OCI-M2 (cell line): ENCODE results near the gene USP5.
"Not testable (repeated sequence)": the region's sequence is repeated elsewhere in the genome, so short reads cannot be mapped to it uniquely, and the experiment has no call there.

ENCODE experiments used
- DNase-seq: peaks from one replicate; lab custom pipeline; 2025; ENCODE audit not compliant: unreplicated experiment; lab: John Stamatoyannopoulos, UW

Gene USP5

DNA sequence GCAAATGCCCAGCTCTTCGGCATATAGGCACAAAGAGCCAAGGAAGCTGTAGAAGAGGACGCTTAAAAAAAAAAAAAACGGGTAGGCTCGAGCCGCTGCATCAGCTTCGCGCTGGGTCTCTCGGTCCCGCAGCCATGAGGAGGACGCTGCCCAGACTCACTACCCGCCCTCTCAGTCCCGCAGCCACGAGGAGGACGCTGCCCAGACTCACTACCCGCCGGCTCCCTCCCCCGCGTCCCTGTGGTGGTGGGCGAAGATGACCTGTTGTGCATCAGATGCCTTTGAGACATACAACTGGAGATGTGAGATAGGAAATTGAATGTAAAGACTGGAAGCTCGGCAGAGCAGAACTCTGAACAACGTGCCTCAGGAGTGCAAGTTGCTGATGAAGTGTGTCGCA is 32.6 kb downstream of the USP5 start:
- DNase-seq, result no peak

DNA sequence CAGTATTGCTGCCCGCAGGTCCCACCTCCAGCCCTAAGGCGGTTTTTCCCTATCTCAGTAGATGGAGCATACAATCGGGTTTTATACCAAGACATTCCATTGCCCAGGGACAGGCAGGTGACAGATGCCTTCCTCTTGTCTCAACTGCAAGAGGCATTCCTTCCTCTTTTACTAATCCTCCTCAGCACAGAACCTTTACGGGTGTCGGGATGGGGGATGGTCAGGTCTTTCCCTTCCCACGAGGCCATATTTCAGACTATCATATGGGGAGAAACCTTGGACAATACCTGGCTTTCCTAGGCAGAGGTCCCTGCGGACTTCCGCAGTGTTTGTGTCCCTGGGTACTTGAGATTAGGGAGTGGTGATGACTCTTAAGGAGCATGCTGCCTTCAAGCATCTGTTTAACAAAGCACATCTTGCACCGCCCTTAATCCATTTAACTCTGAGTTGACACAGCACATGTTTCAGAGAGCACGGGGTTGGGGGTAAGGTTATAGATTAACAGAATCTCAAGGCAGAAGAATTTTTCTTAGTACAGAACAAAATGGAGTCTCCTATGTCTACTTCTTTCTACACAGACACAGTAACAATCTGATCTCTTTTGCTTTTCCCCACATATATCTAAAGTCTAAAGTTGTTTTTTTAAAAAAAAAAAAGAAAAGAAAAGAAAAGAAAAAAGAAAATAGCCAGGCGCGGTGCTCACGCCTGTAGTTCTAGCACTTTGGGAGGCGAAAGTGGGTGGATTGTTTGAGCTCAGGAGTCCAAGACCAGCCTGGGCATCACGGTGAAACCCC is 34.5 kb downstream of the USP5 start:
- DNase-seq, result not testable (repeated sequence)

- DNase-seq, result no peak
Measured at GRCh38 chr12:6887460-6887859, 35.5 kb downstream of the USP5 start.

DNA sequence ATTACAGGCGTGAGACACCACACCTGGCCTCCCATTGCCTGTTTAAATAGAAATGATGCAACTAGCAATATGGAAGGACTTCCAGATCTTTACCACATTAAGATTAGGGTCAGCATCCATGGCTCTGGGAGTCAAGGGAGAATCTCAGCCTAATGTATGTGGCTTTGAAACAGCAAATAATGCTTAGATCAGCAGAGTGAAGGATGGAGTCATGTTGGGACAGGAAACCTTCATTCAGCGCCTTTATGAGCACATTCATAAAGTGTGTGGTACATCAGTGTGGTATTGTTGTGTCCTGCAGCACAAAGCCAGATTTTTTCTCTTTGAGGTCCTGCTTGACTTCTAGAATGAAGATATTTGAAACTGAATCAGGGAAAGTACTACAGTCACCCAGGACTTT is 36.4 kb downstream of the USP5 start:
- no peak for DNase-seq

DNA sequence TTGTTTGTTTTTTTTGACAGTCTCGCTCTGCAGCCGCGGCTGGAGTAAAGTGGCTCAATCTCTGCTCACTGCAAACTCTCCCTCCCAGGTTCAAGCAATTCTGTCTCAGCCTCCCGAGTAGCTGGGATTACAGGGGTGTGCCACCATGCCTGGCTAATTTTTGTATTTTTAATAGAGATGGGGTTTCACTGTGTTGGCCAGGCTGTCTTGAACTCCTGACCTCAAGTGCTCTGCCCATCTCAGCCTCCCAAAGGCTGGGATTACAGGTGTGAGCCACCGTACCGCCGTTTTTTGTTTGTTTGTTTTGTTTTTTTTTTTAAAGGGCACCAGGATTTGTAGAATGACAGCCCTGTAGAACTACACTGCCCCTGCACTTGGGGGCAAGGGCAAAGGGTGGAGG is 36.8 kb downstream of the USP5 start:
- not testable (repeated sequence) for DNase-seq

DNA sequence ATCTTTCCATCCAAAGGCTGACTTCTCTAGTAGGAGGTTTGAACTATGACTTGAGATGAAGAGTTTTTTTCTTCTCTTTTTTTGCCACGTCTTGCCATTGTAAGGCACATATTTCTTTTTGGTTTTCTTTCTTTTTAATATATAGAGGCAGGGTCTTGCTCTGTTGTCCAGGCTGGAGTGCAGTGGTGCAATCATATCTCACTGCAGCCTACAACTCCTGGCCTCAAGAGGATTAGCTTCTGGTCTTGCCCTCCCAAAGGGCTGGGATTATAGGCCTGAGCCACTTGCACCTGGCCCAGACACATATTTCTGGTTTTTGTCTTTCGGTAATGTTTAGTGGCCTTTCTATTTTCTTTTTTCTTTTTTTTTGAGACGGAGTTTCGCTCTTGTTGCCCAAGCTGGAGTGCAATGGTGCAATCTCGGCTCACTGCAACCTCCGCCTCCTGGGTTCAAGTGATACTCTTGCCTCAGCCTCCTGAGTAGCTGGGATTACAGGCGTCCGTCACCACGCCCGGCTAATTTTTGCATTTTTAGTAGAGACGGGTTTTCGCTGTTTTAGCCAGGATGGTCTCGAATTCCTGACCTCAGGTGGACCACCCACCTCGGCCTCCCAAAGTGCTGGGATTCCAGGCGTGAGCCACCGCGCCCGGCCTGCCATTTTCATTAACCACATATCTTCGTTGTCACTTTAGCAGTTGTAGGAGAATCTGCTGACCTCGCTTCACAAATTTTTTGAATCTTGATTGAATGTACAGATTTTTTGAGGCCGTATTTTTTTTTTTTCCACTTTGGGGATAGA is 38.0 kb downstream of the USP5 start:
- DNase-seq, result not testable (repeated sequence)

GRCh38 chr12:6890789-6891645 is 39.1 kb downstream of the USP5 start:
- DNase-seq, result peak; percentile 51

DNA sequence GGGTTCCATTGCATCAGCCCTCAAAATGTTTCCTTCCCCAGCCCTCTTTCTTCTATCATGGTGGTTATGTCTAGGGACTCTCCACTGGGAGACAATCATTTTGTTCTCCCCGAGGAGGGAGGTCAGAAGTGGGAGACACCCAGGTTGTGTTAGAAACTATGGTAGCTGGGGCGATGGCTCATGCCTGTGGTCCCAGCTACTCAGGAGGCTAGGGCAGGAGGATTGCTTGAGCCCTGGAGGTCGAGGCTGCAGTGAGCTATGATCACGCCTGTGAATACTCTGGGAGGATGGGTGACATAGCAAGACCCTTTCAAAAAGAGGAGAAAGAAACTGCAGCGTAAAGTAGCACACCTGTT is 39.7 kb downstream of the USP5 start:
- DNase-seq, result no peak

DNA sequence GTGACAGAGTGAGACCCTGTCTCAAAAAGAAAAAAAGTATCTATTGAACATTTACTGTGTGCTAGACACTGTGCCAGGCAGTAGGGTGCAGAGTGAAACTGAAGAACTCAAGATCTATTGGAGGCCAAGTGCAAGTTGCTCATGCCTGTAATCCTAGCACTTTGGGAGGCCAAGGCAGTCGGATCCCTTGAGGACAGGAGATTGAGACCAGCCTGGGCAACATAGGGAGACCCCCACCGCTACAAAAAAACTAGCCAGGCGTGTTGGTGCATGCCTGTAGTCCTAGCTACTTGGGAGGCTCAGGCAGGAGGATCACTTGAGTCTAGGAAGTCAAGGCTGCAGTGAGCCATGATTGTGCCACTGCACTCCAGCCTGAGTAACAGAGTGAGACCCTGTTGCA is 40.7 kb downstream of the USP5 start:
- not testable (repeated sequence) for DNase-seq

DNA sequence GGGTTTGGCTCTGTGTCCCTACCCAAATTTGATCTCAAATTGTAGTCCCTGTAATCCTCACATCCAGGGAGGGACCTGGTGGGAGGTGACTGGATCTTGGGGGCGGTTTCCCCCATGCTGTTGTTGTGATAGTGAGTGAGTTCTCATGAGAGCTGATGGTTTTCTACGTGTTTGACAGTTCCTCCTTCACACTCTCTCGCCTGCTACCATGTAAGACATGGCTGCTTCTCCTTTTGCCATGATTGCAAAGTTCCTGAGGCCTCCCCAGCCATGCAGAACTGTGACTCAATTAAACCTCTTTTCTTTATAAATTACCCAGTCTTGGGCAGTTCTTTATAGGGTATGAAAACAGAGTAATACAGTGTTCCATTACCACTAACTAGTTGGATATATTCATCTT is 42.4 kb downstream of the USP5 start:
- no peak for DNase-seq

DNA sequence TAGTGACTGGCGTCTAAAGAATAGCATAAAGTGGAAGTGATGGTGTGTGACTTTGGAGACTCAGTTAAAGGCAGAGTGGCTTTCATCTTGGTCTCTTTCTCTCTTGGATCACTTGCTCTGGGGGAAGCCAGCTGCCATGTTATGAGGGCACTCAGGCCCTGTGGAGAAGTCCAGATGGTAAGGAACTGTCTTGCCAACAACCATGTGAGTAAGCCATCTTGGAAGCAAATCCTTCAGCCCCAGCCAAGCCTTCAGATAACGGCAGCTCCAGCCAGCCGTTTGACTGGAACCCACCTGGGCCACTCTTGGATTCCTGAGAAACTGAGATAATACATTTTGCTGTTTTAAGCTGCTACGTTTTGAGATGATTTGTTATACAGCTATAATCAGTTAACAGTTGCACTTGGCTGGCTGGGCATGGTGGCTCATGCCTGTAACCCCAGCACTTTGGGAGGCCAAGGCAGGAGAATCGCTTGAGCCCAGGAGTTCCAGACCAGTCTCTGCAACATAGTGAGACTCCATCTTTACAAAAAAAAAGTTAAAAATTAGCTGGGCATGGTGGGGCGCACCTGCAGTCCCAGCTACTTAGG is 45.0 kb downstream of the USP5 start:
- no peak for DNase-seq

DNA sequence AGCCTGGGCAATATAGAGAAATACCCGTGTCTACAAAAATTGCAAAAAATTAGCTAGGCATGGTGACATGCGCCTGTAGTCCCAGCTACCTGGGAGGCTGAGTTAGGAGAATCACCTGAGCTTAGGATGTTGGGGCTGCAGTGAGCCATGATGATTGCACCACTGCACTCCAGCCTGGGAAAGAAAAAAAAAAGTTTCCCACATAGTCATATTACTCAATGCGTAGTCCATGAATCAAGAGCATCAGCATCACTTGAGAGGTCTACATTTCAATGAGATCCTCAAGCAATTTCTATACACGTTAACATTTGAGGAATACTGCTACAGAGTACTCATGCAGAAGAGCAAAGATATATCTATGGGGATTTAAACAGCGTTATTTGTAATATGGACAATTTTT is 47.5 kb downstream of the USP5 start:
- DNase-seq, result no peak

- no peak for DNase-seq
Measured at GRCh38 chr12:6899837-6900519, 48.0 kb downstream of the USP5 start.

GRCh38 chr12:6902448-6902847 is 50.5 kb downstream of the USP5 start:
- no peak for DNase-seq

GRCh38 chr12:6903722-6904121 is 51.8 kb downstream of the USP5 start:
- no peak for DNase-seq

DNA sequence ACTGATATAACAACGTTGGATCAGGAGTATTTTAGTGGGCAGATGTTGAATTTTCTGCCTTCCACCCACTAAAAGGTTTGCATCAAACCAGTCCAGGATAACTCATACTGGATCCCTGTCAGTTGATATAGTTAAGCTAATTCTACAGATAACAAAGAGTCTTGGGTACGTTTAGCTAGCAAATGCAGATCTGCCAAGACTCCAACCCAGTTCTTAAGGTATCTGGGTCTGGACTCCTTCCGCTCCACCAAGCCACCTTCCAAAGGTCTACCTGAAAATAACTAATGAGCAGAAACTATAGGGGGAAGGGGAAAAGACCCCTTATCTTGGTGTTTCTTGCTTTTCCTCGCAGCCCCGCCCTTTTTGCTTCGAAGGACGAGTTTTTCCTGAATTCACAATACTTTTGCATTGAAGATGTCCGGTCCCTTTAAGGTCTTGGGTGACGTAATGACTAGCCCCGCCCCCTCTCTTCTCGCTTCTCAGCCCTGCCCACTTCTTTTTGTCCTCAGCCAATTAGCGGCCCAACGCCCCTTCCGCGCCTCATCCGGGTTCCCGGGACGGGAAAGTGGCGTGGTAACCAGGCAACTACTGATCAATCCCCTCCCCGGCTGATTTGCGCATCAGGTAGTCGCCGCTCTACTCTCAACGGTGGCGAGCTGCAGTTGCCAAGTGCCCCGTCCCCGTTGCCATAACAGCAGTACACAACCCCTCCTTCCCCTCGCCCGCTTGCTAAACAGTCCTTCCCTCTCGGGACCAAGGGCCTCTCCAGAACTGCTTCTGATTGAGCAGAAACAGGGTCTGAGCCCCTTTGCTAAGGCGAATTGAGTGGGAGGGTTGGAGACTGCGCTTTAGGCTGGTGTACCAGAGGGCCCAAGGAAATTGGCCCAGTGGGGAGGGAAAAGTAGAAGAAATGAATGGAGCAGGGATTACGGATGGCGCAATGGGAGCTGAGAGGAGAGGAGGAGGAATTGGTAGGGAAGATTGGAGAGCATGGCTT is 52.6 kb downstream of the USP5 start, which contains the start of gene LRRC23:
LRRC23 (plus strand) TSS at position 543 of the 997 bp plus-strand sequence. CDS start 812 bp downstream, outside the sequence.
- DNase-seq, result peak; percentile 90

GRCh38 chr12:6905414-6906040 is 53.6 kb downstream of the USP5 start:
- no peak for DNase-seq

GRCh38 chr12:6908141-6908540 is 56.2 kb downstream of the USP5 start:
- not testable (repeated sequence) for DNase-seq
